ENCODE results near the gene FAM114A1.

The FAM114A1 gene

DNA sequence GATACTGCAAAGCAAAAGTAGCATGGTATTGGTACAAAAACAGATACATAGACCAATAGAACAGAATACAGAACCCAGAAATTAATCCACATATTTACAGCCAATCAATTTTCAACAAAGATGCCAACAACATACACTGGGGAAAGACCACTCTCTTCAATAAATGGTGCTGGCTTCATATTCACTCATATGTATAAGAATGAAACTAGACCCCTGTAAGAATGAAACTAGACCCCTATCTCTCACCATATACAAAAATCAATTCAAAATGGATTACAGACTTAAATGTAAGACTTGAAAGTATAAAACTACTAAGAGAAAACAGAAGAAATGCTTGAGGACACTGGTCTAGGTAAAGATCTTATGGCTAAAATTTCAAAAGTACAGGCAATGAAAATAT is 30.3 kb upstream of the FAM114A1 start:
- no peak for DNase-seq (ENCODE audit: low read depth in 1 of 2, low spot score in 1 of 2)
- Histone ChIP-seq H3K27me3 (ENCODE audit: insufficient read depth, poor library complexity, severe bottlenecking) (no peaks in the 10 kb centered on the region), H3K4me3 (replicated peaks; ENCODE audit: insufficient read depth, low read length) (no peak overlapping the region), H3K27ac (replicated peaks) (no peak overlapping the region)
- TF ChIP-seq, protein P1, sequence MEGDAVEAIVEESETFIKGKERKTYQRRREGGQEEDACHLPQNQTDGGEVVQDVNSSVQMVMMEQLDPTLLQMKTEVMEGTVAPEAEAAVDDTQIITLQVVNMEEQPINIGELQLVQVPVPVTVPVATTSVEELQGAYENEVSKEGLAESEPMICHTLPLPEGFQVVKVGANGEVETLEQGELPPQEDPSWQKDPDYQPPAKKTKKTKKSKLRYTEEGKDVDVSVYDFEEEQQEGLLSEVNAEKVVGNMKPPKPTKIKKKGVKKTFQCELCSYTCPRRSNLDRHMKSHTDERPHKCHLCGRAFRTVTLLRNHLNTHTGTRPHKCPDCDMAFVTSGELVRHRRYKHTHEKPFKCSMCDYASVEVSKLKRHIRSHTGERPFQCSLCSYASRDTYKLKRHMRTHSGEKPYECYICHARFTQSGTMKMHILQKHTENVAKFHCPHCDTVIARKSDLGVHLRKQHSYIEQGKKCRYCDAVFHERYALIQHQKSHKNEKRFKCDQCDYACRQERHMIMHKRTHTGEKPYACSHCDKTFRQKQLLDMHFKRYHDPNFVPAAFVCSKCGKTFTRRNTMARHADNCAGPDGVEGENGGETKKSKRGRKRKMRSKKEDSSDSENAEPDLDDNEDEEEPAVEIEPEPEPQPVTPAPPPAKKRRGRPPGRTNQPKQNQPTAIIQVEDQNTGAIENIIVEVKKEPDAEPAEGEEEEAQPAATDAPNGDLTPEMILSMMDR (IDR thresholded peaks at IDR 0.05; ENCODE audit: insufficient read depth, low read length) = no peak
- TF ChIP-seq GABPA (IDR thresholded peaks at IDR 0.05; ENCODE audit: low read depth) (no peak), POLR2AphosphoS5 (IDR thresholded peaks at IDR 0.05; ENCODE audit: low read depth) (no peak), SPI1 (IDR thresholded peaks at IDR 0.05; ENCODE audit: borderline replicate concordance, low read depth) (no peak)
- TF ChIP-seq, protein P2, sequence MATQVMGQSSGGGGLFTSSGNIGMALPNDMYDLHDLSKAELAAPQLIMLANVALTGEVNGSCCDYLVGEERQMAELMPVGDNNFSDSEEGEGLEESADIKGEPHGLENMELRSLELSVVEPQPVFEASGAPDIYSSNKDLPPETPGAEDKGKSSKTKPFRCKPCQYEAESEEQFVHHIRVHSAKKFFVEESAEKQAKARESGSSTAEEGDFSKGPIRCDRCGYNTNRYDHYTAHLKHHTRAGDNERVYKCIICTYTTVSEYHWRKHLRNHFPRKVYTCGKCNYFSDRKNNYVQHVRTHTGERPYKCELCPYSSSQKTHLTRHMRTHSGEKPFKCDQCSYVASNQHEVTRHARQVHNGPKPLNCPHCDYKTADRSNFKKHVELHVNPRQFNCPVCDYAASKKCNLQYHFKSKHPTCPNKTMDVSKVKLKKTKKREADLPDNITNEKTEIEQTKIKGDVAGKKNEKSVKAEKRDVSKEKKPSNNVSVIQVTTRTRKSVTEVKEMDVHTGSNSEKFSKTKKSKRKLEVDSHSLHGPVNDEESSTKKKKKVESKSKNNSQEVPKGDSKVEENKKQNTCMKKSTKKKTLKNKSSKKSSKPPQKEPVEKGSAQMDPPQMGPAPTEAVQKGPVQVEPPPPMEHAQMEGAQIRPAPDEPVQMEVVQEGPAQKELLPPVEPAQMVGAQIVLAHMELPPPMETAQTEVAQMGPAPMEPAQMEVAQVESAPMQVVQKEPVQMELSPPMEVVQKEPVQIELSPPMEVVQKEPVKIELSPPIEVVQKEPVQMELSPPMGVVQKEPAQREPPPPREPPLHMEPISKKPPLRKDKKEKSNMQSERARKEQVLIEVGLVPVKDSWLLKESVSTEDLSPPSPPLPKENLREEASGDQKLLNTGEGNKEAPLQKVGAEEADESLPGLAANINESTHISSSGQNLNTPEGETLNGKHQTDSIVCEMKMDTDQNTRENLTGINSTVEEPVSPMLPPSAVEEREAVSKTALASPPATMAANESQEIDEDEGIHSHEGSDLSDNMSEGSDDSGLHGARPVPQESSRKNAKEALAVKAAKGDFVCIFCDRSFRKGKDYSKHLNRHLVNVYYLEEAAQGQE (IDR thresholded peaks at IDR 0.05; ENCODE audit: insufficient replicate concordance, low read depth) = no peak

DNA sequence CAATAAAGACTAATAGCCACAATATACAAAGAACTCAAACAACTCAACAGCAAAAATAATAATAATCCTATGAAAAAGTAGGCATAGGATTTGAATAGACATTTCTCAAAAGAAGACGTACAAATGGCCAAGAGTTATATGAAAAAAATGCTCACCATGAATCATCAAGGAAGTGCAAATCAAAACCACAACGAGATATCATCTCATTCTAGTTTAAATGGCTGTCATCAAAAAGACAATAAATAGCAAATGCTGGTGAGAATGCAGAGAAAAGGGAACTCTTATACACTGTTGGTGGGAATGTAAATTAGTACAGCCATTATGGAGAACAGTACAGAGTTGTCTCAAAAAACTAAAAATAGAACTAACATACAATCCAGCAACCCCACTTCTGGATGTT is 29.8 kb upstream of the FAM114A1 start:
- DNase-seq (ENCODE audit: low read depth in 1 of 2, low spot score in 1 of 2) = no peak
- no peaks in the 10 kb centered on the region for H3K27me3 ChIP-seq (ENCODE audit: insufficient read depth, poor library complexity, severe bottlenecking)
- TF ChIP-seq, protein P1 (IDR thresholded peaks at IDR 0.05; ENCODE audit: insufficient read depth, low read length) = no peak
- no peak for TF ChIP-seq SPI1 (IDR thresholded peaks at IDR 0.05; ENCODE audit: borderline replicate concordance, low read depth)
- TF ChIP-seq POLR2AphosphoS5 (IDR thresholded peaks at IDR 0.05; ENCODE audit: low read depth) = no peak
- no peak for TF ChIP-seq GABPA (IDR thresholded peaks at IDR 0.05; ENCODE audit: low read depth)
- TF ChIP-seq, protein P2 (IDR thresholded peaks at IDR 0.05; ENCODE audit: insufficient replicate concordance, low read depth) = no peak
- H3K4me3 ChIP-seq (replicated peaks; ENCODE audit: insufficient read depth, low read length) = no peak overlapping the region
- no peak overlapping the region for H3K27ac ChIP-seq (replicated peaks)

DNA sequence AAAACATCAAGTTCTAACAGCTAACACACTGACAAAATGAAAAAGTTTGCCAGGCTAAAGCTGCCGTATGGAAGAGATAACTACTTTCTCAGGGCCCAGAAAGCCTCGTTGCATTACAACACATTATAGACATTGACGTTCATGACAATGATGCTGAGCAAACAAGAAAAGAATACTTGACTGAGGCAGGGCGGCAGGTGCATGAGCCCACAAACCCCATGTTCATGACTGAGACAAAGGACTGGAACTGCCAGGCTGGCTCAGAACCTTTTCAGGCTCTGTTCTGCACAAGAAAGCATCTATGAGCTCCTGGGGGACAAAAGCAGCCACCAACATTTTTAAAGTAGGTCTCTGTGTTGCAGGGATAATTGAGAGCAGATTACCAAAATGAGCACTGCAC is 24.6 kb upstream of the FAM114A1 start:
- TF ChIP-seq SPI1 (IDR thresholded peaks at IDR 0.05; ENCODE audit: borderline replicate concordance, low read depth) = no peak
- TF ChIP-seq, protein P1 (IDR thresholded peaks at IDR 0.05; ENCODE audit: insufficient read depth, low read length) = no peak
- no peak for TF ChIP-seq POLR2AphosphoS5 (IDR thresholded peaks at IDR 0.05; ENCODE audit: low read depth)
- TF ChIP-seq, protein P2 (IDR thresholded peaks at IDR 0.05; ENCODE audit: insufficient replicate concordance, low read depth) = no peak
- TF ChIP-seq GABPA (IDR thresholded peaks at IDR 0.05; ENCODE audit: low read depth) = no peak
- H3K27ac ChIP-seq (replicated peaks) = no peak overlapping the region
- DNase-seq (ENCODE audit: low read depth in 1 of 2, low spot score in 1 of 2) = no peak
- no peak overlapping the region for H3K4me3 ChIP-seq (replicated peaks; ENCODE audit: insufficient read depth, low read length)
- no peaks in the 10 kb centered on the region for H3K27me3 ChIP-seq (ENCODE audit: insufficient read depth, poor library complexity, severe bottlenecking)
